OCI-LY7 (cell line): ENCODE measurements around the gene SYNGR3.

Source experiments
- EZH2phosphoT487 ChIP-seq: fragments of 200-600 bp; sonication (generic); IDR thresholded peaks from 2 replicates; pipeline ENCODE4 v1.6.1; 2018; ENCODE audit warnings: low read depth, borderline replicate concordance, mild to moderate bottlenecking, mixed run types, antibody characterized with exemption, low read length, moderate library complexity, mixed read lengths
- TF ChIP-seq, protein P1 (sequence below): fragments of 200-600 bp; sonication (generic); conservative IDR thresholded peaks from 2 replicates; pipeline ENCODE4 v1.5.1; 2014; ENCODE audit warnings: mild to moderate bottlenecking, antibody characterized with exemption, low read length, moderate library complexity, mixed read lengths

- TF ChIP-seq, protein P1, sequence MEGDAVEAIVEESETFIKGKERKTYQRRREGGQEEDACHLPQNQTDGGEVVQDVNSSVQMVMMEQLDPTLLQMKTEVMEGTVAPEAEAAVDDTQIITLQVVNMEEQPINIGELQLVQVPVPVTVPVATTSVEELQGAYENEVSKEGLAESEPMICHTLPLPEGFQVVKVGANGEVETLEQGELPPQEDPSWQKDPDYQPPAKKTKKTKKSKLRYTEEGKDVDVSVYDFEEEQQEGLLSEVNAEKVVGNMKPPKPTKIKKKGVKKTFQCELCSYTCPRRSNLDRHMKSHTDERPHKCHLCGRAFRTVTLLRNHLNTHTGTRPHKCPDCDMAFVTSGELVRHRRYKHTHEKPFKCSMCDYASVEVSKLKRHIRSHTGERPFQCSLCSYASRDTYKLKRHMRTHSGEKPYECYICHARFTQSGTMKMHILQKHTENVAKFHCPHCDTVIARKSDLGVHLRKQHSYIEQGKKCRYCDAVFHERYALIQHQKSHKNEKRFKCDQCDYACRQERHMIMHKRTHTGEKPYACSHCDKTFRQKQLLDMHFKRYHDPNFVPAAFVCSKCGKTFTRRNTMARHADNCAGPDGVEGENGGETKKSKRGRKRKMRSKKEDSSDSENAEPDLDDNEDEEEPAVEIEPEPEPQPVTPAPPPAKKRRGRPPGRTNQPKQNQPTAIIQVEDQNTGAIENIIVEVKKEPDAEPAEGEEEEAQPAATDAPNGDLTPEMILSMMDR, result no peak
- TF ChIP-seq EZH2phosphoT487, result no peak
Observed at GRCh38 chr16:1950559-1950958, 39.2 kb upstream of the SYNGR3 start.
